PC-9 (cell line): Measurements from ENCODE around the gene PRKRA.

ENCODE experiments used
- CTCF ChIP-seq: fragments of 200-600 bp; sonication (generic); conservative IDR thresholded peaks from 2 replicates; pipeline ENCODE4 v1.6.1; 2017; ENCODE audit warnings: mixed run types, antibody characterized with exemption, mild to moderate bottlenecking, moderate library complexity
- EZH2 ChIP-seq: fragments of 200-600 bp; sonication (generic); IDR thresholded peaks from 2 replicates; pipeline ENCODE4 v1.8.0; 2017; ENCODE audit warnings: antibody characterized with exemption, low read depth

GRCh38 chr2:178476477-178476876, 25.5 kb upstream of the PRKRA start:
- no peak for TF ChIP-seq CTCF
- no peak for TF ChIP-seq EZH2
